Measurements from ENCODE around the gene MMP14. TPM values are rescaled to one million over a fixed set of nuclear protein-coding genes. Genes with fewer than 3 reads are reported as not detected.
A peak's percentile ranks its signal among the peaks of the same experiment; 100 is the strongest.

Gene MMP14
- total and polyA plus RNA-seq, 12 donors = 15.5 to 161 (median 71.1) TPM

- Histone ChIP-seq H3K9me3 (replicated peaks in 1 of 3) (no peaks in the 10 kb centered on the region), H3K4me1 (replicated peaks in 1 of 2) (peaks cover 7 to 11% of the 10 kb centered on the region in 2 donors), H3K4me3 (no peak overlapping the region), H3K27ac (no peak overlapping the region), H3K27me3 (no peaks in the 10 kb centered on the region), H3K36me3 (replicated peaks in 1 of 2) (peaks cover 0 to 56% of the 10 kb centered on the region in 2 donors)
- DNase-seq = peak in 1 of 7 donors; percentile 48
- intact Hi-C loops (cut with DNase I) = no loop called here
- no peak for TF ChIP-seq POLR2A (IDR thresholded peaks at IDR 0.05)
- TF ChIP-seq, protein P1, sequence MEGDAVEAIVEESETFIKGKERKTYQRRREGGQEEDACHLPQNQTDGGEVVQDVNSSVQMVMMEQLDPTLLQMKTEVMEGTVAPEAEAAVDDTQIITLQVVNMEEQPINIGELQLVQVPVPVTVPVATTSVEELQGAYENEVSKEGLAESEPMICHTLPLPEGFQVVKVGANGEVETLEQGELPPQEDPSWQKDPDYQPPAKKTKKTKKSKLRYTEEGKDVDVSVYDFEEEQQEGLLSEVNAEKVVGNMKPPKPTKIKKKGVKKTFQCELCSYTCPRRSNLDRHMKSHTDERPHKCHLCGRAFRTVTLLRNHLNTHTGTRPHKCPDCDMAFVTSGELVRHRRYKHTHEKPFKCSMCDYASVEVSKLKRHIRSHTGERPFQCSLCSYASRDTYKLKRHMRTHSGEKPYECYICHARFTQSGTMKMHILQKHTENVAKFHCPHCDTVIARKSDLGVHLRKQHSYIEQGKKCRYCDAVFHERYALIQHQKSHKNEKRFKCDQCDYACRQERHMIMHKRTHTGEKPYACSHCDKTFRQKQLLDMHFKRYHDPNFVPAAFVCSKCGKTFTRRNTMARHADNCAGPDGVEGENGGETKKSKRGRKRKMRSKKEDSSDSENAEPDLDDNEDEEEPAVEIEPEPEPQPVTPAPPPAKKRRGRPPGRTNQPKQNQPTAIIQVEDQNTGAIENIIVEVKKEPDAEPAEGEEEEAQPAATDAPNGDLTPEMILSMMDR (IDR thresholded peaks at IDR 0.05) = no peak
- 84 to 95% (median 90%) methylated on average over 3 to 20 of the region's 20 CpGs for WGBS, 4 donors
Measured at GRCh38 chr14:22875748-22876319, 39.4 kb downstream of the MMP14 start.

DNA sequence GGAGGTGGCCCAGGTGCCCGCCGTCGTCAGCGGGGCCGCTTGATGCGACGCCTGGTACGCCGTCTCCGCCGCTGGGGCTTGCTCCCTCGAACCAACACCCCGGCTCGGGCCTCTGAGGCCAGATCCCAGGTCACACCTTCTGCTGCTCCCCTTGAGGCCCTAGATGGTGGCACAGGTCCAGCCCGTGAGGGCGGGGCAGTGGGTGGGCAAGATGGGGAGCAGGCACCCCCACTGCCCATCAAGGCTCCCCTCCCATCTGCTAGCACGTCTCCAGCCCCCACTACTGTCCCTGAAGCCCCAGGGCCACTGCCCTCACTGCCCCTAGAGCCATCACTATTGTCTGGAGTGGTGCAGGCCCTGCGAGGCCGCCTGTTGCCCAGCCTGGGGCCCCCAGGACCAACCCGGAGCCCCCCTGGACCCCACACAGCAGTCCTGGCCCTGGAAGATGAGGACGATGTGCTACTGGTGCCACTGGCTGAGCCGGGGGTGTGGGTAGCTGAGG is 40.7 kb downstream of the MMP14 start:
- H3K27ac ChIP-seq = no peak overlapping the region
- WGBS, 4 donors = 91 to 100% (median 94%) methylated on average over 3 to 22 of the region's 22 CpGs
- peaks cover 6 to 9% of the 10 kb centered on the region in 2 donors for H3K4me1 ChIP-seq (replicated peaks in 1 of 2)
- intact Hi-C loops (cut with DNase I) = no loop called here
- peak in 1 of 7 donors; percentile 42 for DNase-seq
- TF ChIP-seq, protein P1 (IDR thresholded peaks at IDR 0.05) = no peak
- no peak for TF ChIP-seq POLR2A (IDR thresholded peaks at IDR 0.05)
- no peaks in the 10 kb centered on the region for H3K27me3 ChIP-seq
- no peak overlapping the region for H3K4me3 ChIP-seq
- peaks cover 0 to 56% of the 10 kb centered on the region in 2 donors for H3K36me3 ChIP-seq (replicated peaks in 1 of 2)
- no peaks in the 10 kb centered on the region for H3K9me3 ChIP-seq (replicated peaks in 1 of 3)

- peaks cover 0 to 53% of the 10 kb centered on the region in 2 donors for H3K36me3 ChIP-seq (replicated peaks in 1 of 2)
- 83 to 88% (median 87%) methylated on average over 8 of the region's 8 CpGs for WGBS, 4 donors
- intact Hi-C loops (cut with DNase I) = no loop called here
Measured at GRCh38 chr14:22878271-22879246, 42.2 kb downstream of the MMP14 start.

More at GRCh38 chr14:22878271-22879246, 42.2 kb downstream of the MMP14 start:
- H3K4me1 ChIP-seq (replicated peaks in 1 of 2) = peaks cover 0 to under 1% of the 10 kb centered on the region in 2 donors
- H3K4me3 ChIP-seq = no peak overlapping the region
- TF ChIP-seq, protein P1 (IDR thresholded peaks at IDR 0.05) = no peak
- no peak for TF ChIP-seq POLR2A (IDR thresholded peaks at IDR 0.05)
- no peak overlapping the region for H3K27ac ChIP-seq
- peak in 1 of 7 donors; percentile 40 for DNase-seq
- no peaks in the 10 kb centered on the region for H3K9me3 ChIP-seq (replicated peaks in 1 of 3)
- H3K27me3 ChIP-seq = no peaks in the 10 kb centered on the region

Measured in adrenal gland (tissue), 12 donors.